HG02610 (cell line): ENCODE measurements around the gene CFHR5.
"Not testable (repeated sequence)": the region's sequence is repeated elsewhere in the genome, so short reads cannot be mapped to it uniquely, and the experiment has no call there.

Experiments used
- ATAC-seq: cut with Tn5 transposase; IDR thresholded peaks from one replicate; pipeline ENCODE4 v1.9.1; 2021; ENCODE audit warnings: mild to moderate bottlenecking, moderate library complexity; ENCODE audit not compliant: unreplicated experiment

CFHR5 gene

DNA sequence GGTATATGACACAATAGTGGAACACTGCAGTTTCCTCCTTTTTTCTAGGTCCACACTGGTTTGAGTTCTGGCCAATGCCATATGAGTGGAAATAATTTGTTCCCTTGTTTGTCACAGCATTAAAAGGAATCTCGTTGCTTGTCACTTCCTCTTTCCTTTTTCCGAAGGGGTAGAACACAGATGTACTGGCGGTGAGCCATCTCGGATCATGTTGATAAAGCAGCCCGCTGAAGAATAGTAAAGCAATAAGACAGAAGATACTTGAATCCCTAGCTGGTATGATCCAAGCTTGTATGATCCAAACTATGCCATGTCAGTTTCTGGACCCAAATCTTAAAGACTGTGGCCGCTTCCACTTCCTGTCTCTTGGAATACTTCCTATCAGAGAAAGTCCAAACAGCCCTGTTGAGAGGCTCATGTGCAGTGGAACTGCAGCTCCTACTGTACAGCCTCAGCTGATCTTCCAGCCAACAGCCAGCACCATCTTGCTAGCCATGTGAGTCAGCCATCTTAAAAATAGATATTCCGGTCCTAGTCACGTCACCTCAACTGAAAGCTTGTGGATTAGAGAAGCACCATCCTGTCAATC lies 40.3 kb downstream of the CFHR5 start:
- no peak for ATAC-seq

DNA sequence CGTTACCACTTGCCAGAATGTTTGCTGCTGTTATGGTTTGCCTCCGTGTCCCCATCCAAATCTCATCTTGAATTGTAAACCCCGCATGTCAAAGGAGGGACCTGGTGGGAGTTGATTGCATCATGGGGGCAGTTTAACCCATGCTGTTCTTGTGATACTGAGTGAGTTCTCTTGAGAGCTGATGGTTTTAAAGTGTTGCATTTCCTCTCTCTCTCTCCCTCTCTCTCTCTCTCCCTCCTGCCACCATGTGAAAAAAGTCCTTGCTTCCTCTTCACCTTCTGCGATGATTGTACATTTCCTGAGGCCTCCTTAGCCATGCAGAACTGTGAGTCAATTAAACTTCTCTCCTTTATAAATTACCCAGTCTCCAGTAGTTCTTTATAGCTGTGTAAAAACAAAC lies 44.4 kb downstream of the CFHR5 start:
- ATAC-seq = no peak

DNA sequence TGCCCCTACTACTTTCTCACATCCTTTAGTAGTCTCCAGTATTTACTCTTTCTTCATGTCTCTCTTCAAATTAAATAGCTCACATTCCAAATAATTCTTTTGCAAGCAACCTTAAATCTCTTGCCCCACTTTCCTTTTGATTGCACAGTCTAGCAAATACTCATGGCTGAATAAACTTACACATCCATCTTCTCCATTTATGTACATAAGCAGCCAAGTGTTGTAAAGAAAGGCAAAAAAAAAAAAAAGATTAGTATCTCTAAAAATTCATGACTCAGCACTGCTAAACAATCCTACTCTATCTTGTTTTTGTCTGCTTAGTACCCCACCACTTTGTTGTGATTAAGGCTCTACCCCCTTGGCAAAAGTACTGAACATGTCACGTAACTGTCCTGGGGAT lies 47.1 kb downstream of the CFHR5 start:
- ATAC-seq = no peak

DNA sequence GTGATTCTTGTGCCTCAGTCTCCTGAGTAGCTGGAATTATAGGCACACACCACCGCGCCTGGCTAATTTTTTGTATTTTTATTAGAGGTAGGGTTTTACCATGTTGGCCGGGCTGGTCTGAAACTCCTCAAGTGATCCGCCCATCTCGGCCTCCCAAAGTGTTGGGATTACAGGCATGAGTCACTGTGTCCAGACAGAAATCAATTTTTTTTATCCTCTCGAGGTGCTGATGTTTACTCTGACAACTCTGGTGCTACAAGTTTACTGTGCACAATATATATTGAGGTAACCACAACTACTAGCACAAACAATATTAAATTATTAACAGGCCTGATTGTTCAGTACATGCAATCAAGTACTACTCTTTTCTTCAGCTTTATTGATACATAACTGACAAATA lies 50.0 kb downstream of the CFHR5 start:
- ATAC-seq = no peak

DNA sequence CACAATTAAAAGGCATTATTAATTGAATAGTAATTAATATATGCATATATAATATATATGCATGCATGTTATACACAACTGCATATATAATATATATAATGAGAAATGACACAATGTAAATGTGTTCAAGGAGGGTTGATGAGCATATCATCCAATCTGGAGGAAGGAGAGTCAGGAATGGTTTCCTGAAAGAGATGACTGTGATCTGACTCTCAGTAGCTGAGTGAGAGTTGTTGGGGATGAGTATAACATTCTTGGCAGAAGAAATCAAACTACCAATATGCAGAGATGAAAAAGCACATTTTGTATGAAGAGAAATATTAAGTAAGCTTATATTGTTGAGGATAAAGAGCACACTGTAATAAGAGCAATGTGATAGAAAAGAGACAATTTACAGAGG lies 52.4 kb downstream of the CFHR5 start:
- no peak for ATAC-seq

DNA sequence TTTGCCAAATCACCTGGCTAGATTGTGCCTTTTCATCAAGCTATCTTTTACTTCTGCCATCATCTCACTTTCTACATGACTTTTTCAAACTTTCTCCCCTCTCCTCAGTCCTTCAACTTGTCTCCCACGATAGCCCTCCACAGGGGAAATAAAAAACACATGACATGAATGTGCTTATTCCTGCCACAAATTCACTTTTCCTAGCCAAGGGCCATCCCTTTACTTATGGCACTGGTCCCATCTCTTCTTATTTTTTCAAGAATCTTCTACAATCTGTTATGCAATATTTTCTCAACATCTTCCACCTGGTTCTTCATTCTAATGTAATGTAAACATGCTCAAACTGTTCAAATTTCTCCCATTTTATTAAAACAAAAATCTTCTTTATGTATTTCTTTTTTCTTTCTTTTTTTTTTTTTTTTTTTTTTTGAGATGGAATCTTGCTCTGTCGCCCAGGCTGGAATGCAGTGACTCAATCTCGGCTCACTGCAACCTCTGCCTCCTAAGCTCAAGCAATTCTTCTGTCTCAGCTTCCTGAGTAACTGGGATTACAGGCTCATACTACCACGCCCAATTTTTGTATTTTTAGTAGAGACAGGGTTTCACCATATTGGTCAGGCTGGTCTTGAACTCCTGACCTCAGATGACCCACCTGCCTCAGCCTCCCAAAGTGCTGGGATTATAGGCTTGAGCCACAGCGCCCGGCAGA lies 57.4 kb downstream of the CFHR5 start:
- ATAC-seq = not testable (repeated sequence)

DNA sequence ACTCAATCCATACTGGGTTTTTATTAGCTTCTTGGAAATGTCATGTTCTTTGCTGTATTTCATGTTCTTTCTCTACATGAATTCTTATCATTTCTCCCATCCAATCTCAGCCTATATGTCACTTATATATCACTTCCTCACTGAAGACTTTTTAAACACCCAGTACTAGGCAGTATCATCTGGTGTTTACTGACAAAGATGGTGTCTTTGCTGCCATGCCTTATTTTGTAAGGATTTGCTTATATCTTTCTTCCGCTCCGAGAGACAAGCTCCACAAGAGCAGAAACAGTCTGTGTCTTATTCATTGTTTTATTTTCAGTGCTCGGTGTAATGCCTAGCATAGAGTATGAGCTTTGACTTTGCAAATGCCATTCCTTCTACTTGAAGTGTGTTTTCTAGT lies 59.5 kb downstream of the CFHR5 start:
- ATAC-seq = no peak

DNA sequence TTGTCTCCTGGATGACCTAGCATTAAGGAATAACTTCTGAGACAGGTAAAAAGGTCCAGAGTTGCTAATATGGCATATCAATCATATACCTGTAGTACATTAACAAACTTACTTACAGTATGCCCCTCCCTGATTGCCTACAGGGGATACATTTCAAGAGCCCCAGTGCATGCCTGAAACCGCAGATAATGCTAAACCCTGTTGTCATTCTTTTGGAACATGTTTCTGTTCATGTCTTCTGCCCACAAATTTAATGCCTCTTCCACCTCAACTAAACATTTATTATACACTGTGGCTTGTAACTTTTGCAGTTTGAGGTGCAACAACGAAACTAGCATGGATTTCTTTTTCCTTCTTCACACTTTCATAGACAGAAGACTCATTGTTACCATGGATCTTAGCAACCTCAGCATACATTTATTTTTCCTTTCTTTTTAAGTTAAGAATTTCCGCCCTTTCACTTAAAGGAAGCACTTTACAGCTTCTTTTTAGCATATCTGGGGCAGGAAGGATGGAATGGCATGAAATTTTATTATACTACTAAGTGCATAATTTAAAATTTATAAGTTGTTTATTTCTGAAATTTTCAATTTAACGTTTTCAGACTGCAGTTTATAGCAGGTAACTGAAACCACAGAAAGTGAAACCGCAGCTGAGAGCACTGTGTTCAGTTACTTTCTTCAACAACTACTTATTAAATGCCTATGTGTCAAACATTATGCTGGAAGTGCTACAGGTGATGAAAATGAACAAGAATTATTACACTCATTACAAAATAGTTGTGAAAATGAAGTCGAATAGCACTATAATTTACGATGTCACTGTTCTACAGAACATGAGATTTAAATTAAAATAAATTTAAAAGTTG lies 64.4 kb downstream of the CFHR5 start:
- peak; percentile 48 for ATAC-seq

DNA sequence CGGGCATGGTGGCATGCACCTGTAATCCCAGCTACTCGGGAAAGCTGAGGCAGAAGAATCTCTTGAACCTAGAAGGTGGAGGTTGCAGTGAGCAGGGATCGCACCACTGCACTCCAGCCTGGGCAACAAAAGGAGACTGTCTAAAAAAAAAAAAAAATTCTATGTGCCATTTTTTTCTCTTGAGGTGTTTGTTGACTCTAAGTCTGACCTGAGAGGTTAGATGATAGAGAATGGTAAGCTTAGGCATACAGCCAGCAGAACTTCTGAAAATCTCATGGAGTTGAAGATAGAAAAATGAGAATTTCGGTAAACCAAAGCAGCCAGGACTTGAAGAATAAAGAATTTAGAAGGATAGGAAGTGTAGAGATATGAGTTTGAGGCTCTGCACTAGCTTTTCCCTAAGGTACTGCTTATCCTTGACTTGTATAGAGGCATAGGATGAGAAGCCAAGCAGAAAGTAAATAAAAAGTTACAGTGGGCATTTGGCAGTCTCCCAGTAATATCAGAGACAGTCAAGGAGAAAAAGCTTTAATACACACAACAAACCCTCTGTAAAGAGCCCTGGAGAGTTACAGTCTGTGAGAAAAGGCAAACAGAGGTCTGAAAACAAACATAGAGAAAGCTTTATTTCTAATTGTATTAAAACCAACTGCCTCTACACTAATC lies 65.5 kb downstream of the CFHR5 start:
- ATAC-seq = no peak

DNA sequence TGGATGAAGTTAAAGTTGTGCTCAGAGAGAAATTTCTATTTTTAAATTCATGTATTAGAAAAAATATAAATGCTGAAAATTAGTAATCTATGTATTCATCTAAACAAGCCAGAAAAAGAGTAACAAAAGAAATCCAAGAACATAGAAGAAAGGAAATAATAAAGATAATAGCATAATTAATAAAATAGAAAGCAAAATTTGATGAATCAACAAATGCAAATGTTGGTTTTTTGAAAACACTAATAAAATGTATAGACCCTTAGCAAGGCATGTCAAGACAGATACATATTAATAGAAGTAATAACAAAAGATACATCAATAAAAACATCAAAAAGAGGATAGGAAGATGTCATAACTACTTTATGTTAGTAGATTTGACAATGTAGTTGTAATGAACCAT lies 71.7 kb downstream of the CFHR5 start:
- ATAC-seq = no peak
